Stimulated activated naive CD4-positive, alpha-beta T cell treated with Interleukin-2 at 50 U/mL for 16 hours (primary cell): ENCODE data around the gene PURB.
"Not testable (repeated sequence)": the region's sequence is repeated elsewhere in the genome, so short reads cannot be mapped to it uniquely, and the experiment has no call there.

Source experiments
- DNase-seq: peaks from one replicate; lab custom pipeline; 2025; lab: John Stamatoyannopoulos, UW

PURB gene

GRCh38 chr7:44885394-44886317 lies at the start of gene PURB:
Gene PURB (minus strand): TSS chr7:44885530. CDS start chr7:44885348, 182 bp downstream.
- peak; percentile 96 for DNase-seq

- DNase-seq, result no peak
Measured at GRCh38 chr7:44935016-44935415, 49.7 kb upstream of the PURB start.

- not testable (repeated sequence) for DNase-seq
Measured at GRCh38 chr7:44934510-44934909, 49.2 kb upstream of the PURB start.

GRCh38 chr7:44930921-44931320 lies 45.6 kb upstream of the PURB start:
- DNase-seq, result no peak

- DNase-seq, result no peak
Measured at GRCh38 chr7:44922351-44922694, 37.0 kb upstream of the PURB start.

GRCh38 chr7:44921607-44922350 lies 36.4 kb upstream of the PURB start:
- peak; percentile 89 for DNase-seq

GRCh38 chr7:44920119-44920518 lies 34.8 kb upstream of the PURB start:
- DNase-seq, result no peak

GRCh38 chr7:44918029-44918428 lies 32.7 kb upstream of the PURB start:
- no peak for DNase-seq

- no peak for DNase-seq
Measured at GRCh38 chr7:44917465-44917864, 32.1 kb upstream of the PURB start.

GRCh38 chr7:44914992-44915607 lies 29.8 kb upstream of the PURB start:
- DNase-seq, result peak; percentile 74

GRCh38 chr7:44912775-44913347 lies 27.5 kb upstream of the PURB start:
- DNase-seq, result no peak

GRCh38 chr7:44911911-44912310 lies 26.6 kb upstream of the PURB start:
- no peak for DNase-seq

- DNase-seq, result no peak
Measured at GRCh38 chr7:44909596-44910389, 24.5 kb upstream of the PURB start.

GRCh38 chr7:44906965-44907364 lies 21.6 kb upstream of the PURB start:
- DNase-seq, result no peak

GRCh38 chr7:44905002-44905635 lies 19.8 kb upstream of the PURB start:
- no peak for DNase-seq

- no peak for DNase-seq
Measured at GRCh38 chr7:44899443-44899842, 14.1 kb upstream of the PURB start.

GRCh38 chr7:44898039-44898438 lies 12.7 kb upstream of the PURB start:
- no peak for DNase-seq

- DNase-seq, result no peak
Measured at GRCh38 chr7:44897309-44897708, 12.0 kb upstream of the PURB start.

GRCh38 chr7:44894888-44895580 lies 9.7 kb upstream of the PURB start:
- no peak for DNase-seq

- no peak for DNase-seq
Measured at GRCh38 chr7:44893710-44894234, 8.4 kb upstream of the PURB start.
